SK-N-SH treated with all-trans-retinoic acid at 6 μM for 48 hours (cell line): ENCODE results near the gene HDAC8.

Source experiments
- ATAC-seq: fragments of 200-7000 bp; cut with Tn5 transposase; 3 replicates; pipeline ENCODE4 v1.9.1; 2020; ENCODE audit warnings: mild to moderate bottlenecking, moderate library complexity
- ARNTL ChIP-seq: fragments of 450-650 bp; formaldehyde crosslinking; IDR thresholded peaks from 2 replicates; pipeline ENCODE4 v1.5.0; 2020; ENCODE audit warnings: low read depth, mild to moderate bottlenecking, moderate library complexity, borderline replicate concordance
- BACH2 ChIP-seq: fragments of 250-450 bp; sonication (Bioruptor Pico); IDR thresholded peaks from 2 replicates; pipeline ENCODE4 v1.9.0; 2021; ENCODE audit warnings: mild to moderate bottlenecking, borderline replicate concordance
- CSDC2 ChIP-seq: fragments of 250-450 bp; sonication (Bioruptor Pico); IDR thresholded peaks from 2 replicates; pipeline ENCODE4 v1.5.0; 2020; ENCODE audit warnings: mild to moderate bottlenecking, moderate library complexity
- ESRRG ChIP-seq: fragments of 250-450 bp; sonication (Bioruptor Pico); IDR thresholded peaks from 2 replicates; pipeline ENCODE4 v1.6.1; 2021; ENCODE audit warnings: mild to moderate bottlenecking
- GLIS3 ChIP-seq: fragments of 250-450 bp; sonication (Bioruptor Pico); IDR thresholded peaks from 2 replicates; pipeline ENCODE4 v1.5.0; 2020; ENCODE audit warnings: mild to moderate bottlenecking, moderate library complexity
- ISL1 ChIP-seq: fragments of 250-450 bp; sonication (Bioruptor Pico); IDR thresholded peaks from 2 replicates; pipeline ENCODE4 v2.1.2; 2022; ENCODE audit warnings: mild to moderate bottlenecking, moderate library complexity
- PPARA ChIP-seq: fragments of 250-450 bp; sonication (Bioruptor Pico); IDR thresholded peaks from 2 replicates; pipeline ENCODE4 v1.5.0; 2020; ENCODE audit warnings: mild to moderate bottlenecking, borderline replicate concordance
- RARB ChIP-seq: fragments of 250-450 bp; sonication (Bioruptor Pico); IDR thresholded peaks from 2 replicates; pipeline ENCODE4 v1.8.0; 2021; ENCODE audit warnings: mild to moderate bottlenecking, moderate library complexity
- SNAI2 ChIP-seq: fragments of 250-450 bp; sonication (Bioruptor Pico); IDR thresholded peaks from 2 replicates; pipeline ENCODE4 v1.5.0; 2020; ENCODE audit warnings: mild to moderate bottlenecking, moderate library complexity
- TOX ChIP-seq: fragments of 250-450 bp; sonication (Bioruptor Pico); IDR thresholded peaks from 2 replicates; pipeline ENCODE4 v1.8.0; 2021; ENCODE audit warnings: mild to moderate bottlenecking, moderate library complexity, borderline replicate concordance
- ZC3H10 ChIP-seq: fragments of 250-450 bp; sonication (Bioruptor Pico); IDR thresholded peaks from 2 replicates; pipeline ENCODE4 v1.5.1; 2021; ENCODE audit warnings: mild to moderate bottlenecking, moderate library complexity
- ZFP3 ChIP-seq: fragments of 250-450 bp; sonication (Bioruptor Pico); IDR thresholded peaks from 2 replicates; pipeline ENCODE4 v1.5.0; 2020; ENCODE audit warnings: mild to moderate bottlenecking, moderate library complexity
- ZNF565 ChIP-seq: fragments of 450-650 bp; formaldehyde crosslinking; conservative IDR thresholded peaks from 2 replicates; pipeline ENCODE4 v1.5.0; 2020; ENCODE audit warnings: low read depth, mild to moderate bottlenecking, moderate library complexity
- ZNF70 ChIP-seq: fragments of 450-650 bp; formaldehyde crosslinking; IDR thresholded peaks from 2 replicates; pipeline ENCODE4 v1.5.0; 2020; ENCODE audit warnings: mild to moderate bottlenecking, moderate library complexity
- ZNF8 ChIP-seq: fragments of 450-650 bp; formaldehyde crosslinking; IDR thresholded peaks from 2 replicates; pipeline ENCODE4 v1.5.0; 2020; ENCODE audit warnings: mild to moderate bottlenecking, moderate library complexity
- TF ChIP-seq, protein P1 (sequence below): fragments of 250-450 bp; sonication (Bioruptor Pico); IDR thresholded peaks from 2 replicates; pipeline ENCODE4 v1.5.1; 2020; ENCODE audit warnings: low read depth, mild to moderate bottlenecking, moderate library complexity
- TF ChIP-seq, protein P2 (sequence below): fragments of 250-450 bp; sonication (Bioruptor Pico); IDR thresholded peaks from 2 replicates; pipeline ENCODE4 v1.5.0; 2020; ENCODE audit warnings: mild to moderate bottlenecking, moderate library complexity
- TF ChIP-seq, protein P3 (sequence below): fragments of 250-450 bp; sonication (Bioruptor Pico); IDR thresholded peaks from 2 replicates; pipeline ENCODE4 v1.8.0; 2020; ENCODE audit warnings: mild to moderate bottlenecking, moderate library complexity, borderline replicate concordance
- TF ChIP-seq, protein P4 (sequence below): fragments of 250-450 bp; sonication (Bioruptor Pico); IDR thresholded peaks from 2 replicates; pipeline ENCODE4 v1.5.1; 2021; ENCODE audit warnings: mild to moderate bottlenecking, moderate library complexity

The HDAC8 gene

DNA sequence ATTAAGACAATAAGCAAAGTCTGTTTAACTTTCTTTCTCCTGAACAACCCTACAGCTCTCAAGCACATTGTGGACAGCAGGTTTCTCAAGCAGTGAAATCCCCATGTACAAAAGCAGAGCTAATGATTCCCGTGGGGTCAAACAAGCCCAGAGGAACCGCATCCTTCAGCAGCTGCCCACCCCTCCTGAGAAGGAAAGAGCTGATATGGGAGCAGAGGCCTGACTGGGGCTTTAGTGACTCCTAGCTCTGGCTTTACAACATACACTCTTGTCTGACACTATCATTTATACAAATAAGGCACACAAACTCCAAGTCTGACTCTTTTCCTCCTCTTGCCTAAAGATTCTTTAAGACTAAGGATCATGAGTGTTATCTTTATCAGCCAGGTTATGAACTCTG lies 32.8 kb downstream of the HDAC8 start:
- ATAC-seq: no peak

DNA sequence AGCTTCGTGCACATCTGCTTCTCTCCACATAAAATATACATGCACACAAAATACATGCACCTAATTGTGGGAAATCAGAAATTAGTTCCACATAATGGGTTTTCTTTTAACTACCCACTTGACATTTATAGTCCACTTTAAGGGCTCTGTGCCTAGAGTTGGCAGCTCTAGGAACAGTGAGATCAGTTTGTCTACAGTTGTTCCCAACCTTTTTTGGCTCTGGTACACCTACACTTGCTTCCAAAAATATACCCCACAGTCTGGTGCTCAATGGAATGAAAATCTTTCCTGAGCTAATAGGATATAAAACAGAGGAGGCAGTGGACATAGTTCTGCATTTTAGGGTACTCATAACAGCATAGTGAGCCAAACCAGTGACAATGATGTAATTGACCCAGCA lies 36.1 kb downstream of the HDAC8 start:
- TF ChIP-seq ZNF70 (CRISPR knock-in tag): no peak
- no peak for TF ChIP-seq GLIS3
- TF ChIP-seq ARNTL (CRISPR knock-in tag): no peak
- TF ChIP-seq, protein P1, sequence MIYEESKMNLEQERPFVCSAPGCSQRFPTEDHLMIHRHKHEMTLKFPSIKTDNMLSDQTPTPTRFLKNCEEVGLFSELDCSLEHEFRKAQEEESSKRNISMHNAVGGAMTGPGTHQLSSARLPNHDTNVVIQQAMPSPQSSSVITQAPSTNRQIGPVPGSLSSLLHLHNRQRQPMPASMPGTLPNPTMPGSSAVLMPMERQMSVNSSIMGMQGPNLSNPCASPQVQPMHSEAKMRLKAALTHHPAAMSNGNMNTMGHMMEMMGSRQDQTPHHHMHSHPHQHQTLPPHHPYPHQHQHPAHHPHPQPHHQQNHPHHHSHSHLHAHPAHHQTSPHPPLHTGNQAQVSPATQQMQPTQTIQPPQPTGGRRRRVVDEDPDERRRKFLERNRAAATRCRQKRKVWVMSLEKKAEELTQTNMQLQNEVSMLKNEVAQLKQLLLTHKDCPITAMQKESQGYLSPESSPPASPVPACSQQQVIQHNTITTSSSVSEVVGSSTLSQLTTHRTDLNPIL (CRISPR knock-in tag): no peak
- TF ChIP-seq RARB: no peak
- TF ChIP-seq ISL1 (CRISPR knock-in tag): no peak
- TF ChIP-seq, protein P2, sequence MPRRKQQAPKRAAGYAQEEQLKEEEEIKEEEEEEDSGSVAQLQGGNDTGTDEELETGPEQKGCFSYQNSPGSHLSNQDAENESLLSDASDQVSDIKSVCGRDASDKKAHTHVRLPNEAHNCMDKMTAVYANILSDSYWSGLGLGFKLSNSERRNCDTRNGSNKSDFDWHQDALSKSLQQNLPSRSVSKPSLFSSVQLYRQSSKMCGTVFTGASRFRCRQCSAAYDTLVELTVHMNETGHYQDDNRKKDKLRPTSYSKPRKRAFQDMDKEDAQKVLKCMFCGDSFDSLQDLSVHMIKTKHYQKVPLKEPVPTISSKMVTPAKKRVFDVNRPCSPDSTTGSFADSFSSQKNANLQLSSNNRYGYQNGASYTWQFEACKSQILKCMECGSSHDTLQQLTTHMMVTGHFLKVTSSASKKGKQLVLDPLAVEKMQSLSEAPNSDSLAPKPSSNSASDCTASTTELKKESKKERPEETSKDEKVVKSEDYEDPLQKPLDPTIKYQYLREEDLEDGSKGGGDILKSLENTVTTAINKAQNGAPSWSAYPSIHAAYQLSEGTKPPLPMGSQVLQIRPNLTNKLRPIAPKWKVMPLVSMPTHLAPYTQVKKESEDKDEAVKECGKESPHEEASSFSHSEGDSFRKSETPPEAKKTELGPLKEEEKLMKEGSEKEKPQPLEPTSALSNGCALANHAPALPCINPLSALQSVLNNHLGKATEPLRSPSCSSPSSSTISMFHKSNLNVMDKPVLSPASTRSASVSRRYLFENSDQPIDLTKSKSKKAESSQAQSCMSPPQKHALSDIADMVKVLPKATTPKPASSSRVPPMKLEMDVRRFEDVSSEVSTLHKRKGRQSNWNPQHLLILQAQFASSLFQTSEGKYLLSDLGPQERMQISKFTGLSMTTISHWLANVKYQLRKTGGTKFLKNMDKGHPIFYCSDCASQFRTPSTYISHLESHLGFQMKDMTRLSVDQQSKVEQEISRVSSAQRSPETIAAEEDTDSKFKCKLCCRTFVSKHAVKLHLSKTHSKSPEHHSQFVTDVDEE (CRISPR knock-in tag): no peak
- TF ChIP-seq BACH2: no peak
- no peak for TF ChIP-seq ZC3H10 (CRISPR knock-in tag)
- TF ChIP-seq ESRRG (CRISPR knock-in tag): no peak
- TF ChIP-seq, protein P3, sequence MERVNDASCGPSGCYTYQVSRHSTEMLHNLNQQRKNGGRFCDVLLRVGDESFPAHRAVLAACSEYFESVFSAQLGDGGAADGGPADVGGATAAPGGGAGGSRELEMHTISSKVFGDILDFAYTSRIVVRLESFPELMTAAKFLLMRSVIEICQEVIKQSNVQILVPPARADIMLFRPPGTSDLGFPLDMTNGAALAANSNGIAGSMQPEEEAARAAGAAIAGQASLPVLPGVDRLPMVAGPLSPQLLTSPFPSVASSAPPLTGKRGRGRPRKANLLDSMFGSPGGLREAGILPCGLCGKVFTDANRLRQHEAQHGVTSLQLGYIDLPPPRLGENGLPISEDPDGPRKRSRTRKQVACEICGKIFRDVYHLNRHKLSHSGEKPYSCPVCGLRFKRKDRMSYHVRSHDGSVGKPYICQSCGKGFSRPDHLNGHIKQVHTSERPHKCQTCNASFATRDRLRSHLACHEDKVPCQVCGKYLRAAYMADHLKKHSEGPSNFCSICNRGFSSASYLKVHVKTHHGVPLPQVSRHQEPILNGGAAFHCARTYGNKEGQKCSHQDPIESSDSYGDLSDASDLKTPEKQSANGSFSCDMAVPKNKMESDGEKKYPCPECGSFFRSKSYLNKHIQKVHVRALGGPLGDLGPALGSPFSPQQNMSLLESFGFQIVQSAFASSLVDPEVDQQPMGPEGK (CRISPR knock-in tag): no peak
- no peak for TF ChIP-seq ZFP3 (CRISPR knock-in tag)
- TF ChIP-seq PPARA (CRISPR knock-in tag): no peak
- no peak for TF ChIP-seq SNAI2
- no peak for TF ChIP-seq ZNF8 (CRISPR knock-in tag)
- TF ChIP-seq, protein P4, sequence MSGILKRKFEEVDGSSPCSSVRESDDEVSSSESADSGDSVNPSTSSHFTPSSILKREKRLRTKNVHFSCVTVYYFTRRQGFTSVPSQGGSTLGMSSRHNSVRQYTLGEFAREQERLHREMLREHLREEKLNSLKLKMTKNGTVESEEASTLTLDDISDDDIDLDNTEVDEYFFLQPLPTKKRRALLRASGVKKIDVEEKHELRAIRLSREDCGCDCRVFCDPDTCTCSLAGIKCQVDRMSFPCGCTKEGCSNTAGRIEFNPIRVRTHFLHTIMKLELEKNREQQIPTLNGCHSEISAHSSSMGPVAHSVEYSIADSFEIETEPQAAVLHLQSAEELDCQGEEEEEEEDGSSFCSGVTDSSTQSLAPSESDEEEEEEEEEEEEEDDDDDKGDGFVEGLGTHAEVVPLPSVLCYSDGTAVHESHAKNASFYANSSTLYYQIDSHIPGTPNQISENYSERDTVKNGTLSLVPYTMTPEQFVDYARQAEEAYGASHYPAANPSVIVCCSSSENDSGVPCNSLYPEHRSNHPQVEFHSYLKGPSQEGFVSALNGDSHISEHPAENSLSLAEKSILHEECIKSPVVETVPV (CRISPR knock-in tag): no peak
- ATAC-seq: no peak

More for the DNA sequence above, 32.8 kb downstream of the HDAC8 start:
- TF ChIP-seq TOX (CRISPR knock-in tag) (no peak), ZNF70 (CRISPR knock-in tag) (no peak), ESRRG (CRISPR knock-in tag) (no peak), ZNF8 (CRISPR knock-in tag) (no peak)
- TF ChIP-seq, protein P4 (CRISPR knock-in tag): no peak

DNA sequence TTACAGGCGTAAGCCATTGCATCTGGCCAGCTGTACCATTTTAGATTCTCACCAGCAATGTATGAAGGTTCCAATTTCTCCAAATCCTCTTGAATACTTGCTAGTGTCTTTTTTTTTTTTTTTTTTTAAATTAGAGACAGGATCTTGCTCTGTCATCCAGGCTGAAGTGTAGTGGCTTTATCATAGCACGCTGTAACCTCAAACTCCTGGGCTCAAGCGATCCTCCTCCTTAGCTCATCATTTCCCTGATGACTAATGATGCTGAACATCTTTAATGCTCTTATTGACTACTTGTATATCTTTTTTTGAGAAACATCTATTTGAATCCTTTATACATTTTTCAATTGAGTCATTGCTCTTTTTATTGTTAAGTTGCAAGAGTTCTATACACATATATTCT lies 40.3 kb downstream of the HDAC8 start:
- TF ChIP-seq CSDC2 (CRISPR knock-in tag) (no peak), BACH2 (no peak), ZNF70 (CRISPR knock-in tag) (no peak), SNAI2 (no peak), ARNTL (CRISPR knock-in tag) (no peak), PPARA (CRISPR knock-in tag) (no peak), ZNF565 (no peak), ZNF8 (CRISPR knock-in tag) (no peak)
- TF ChIP-seq, protein P2 (CRISPR knock-in tag): no peak
- TF ChIP-seq, protein P4 (CRISPR knock-in tag): no peak
- ATAC-seq: no peak
